ENCODE results near the gene MAPK1IP1L.
"Not testable (repeated sequence)": the region's sequence is repeated elsewhere in the genome, so short reads cannot be mapped to it uniquely, and the experiment has no call there.

MAPK1IP1L gene

GRCh38 chr14:55079961-55080360, 28.5 kb downstream of the MAPK1IP1L start:
- H3K27me3 ChIP-seq (ENCODE audit: control insufficient read depth, insufficient read depth, low read length); H3K4me3 ChIP-seq (ENCODE audit: low read depth, low read length); H3K9ac ChIP-seq (ENCODE audit: low read depth, low read length); H3K4me1 ChIP-seq (ENCODE audit: control insufficient read depth, insufficient read depth, low read length); H3K36me3 ChIP-seq (ENCODE audit: control insufficient read depth, insufficient read depth, low read length); H3K9me3 ChIP-seq (ENCODE audit: control insufficient read depth, insufficient read depth, low read length): not testable (repeated sequence)

- Histone ChIP-seq H3K4me3 (ENCODE audit: low read depth, low read length) (no peak overlapping the region), H3K9me3 (ENCODE audit: control insufficient read depth, insufficient read depth, low read length) (no peaks in the 10 kb centered on the region), H3K36me3 (ENCODE audit: control insufficient read depth, insufficient read depth, low read length) (no peaks in the 10 kb centered on the region), H3K9ac (ENCODE audit: low read depth, low read length) (no peak overlapping the region), H3K4me1 (ENCODE audit: control insufficient read depth, insufficient read depth, low read length) (peaks cover 2% of the 10 kb centered on the region), H3K27me3 (ENCODE audit: control insufficient read depth, insufficient read depth, low read length) (no peaks in the 10 kb centered on the region)
Measured at GRCh38 chr14:55084401-55085059, 33.1 kb downstream of the MAPK1IP1L start.

- Histone ChIP-seq H3K4me1 (ENCODE audit: control insufficient read depth, insufficient read depth, low read length) (peaks cover 2% of the 10 kb centered on the region), H3K9me3 (ENCODE audit: control insufficient read depth, insufficient read depth, low read length) (no peaks in the 10 kb centered on the region), H3K9ac (ENCODE audit: low read depth, low read length) (no peak overlapping the region), H3K4me3 (ENCODE audit: low read depth, low read length) (no peak overlapping the region), H3K36me3 (ENCODE audit: control insufficient read depth, insufficient read depth, low read length) (no peaks in the 10 kb centered on the region), H3K27me3 (ENCODE audit: control insufficient read depth, insufficient read depth, low read length) (no peaks in the 10 kb centered on the region)
Measured at GRCh38 chr14:55085060-55085660, 33.7 kb downstream of the MAPK1IP1L start.

GRCh38 chr14:55086938-55087337, 35.5 kb downstream of the MAPK1IP1L start:
- Histone ChIP-seq H3K36me3 (ENCODE audit: control insufficient read depth, insufficient read depth, low read length) (no peaks in the 10 kb centered on the region), H3K9ac (ENCODE audit: low read depth, low read length) (no peak overlapping the region), H3K4me3 (ENCODE audit: low read depth, low read length) (no peak overlapping the region), H3K9me3 (ENCODE audit: control insufficient read depth, insufficient read depth, low read length) (no peaks in the 10 kb centered on the region), H3K27me3 (ENCODE audit: control insufficient read depth, insufficient read depth, low read length) (no peaks in the 10 kb centered on the region), H3K4me1 (ENCODE audit: control insufficient read depth, insufficient read depth, low read length) (peaks cover 2% of the 10 kb centered on the region)

DNA sequence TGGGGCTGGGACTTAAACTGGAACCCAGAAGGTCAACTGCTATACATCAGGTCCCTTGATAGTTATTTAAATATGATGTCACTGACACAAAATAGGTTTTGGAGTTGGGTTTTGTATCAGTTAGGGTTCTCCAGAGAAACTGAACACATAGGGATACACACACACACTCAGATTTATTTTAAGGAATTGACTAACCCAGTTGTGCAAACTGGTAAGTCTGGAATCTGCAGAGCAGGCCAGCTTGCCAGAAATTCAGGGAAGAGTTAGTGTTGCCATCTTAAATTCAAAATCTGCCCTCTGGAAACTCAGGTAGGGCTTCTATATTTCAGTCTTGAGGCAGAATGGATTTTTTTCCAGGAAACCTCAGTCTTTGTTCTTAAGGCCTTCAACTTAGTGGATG, 36.9 kb downstream of the MAPK1IP1L start:
- Histone ChIP-seq H3K9me3 (ENCODE audit: control insufficient read depth, insufficient read depth, low read length) (no peaks in the 10 kb centered on the region), H3K27me3 (ENCODE audit: control insufficient read depth, insufficient read depth, low read length) (no peaks in the 10 kb centered on the region), H3K4me1 (ENCODE audit: control insufficient read depth, insufficient read depth, low read length) (peaks cover 2% of the 10 kb centered on the region), H3K36me3 (ENCODE audit: control insufficient read depth, insufficient read depth, low read length) (no peaks in the 10 kb centered on the region), H3K9ac (ENCODE audit: low read depth, low read length) (no peak overlapping the region), H3K4me3 (ENCODE audit: low read depth, low read length) (no peak overlapping the region)

- no peak overlapping the region for H3K4me3 ChIP-seq (ENCODE audit: low read depth, low read length)
- H3K9me3 ChIP-seq (ENCODE audit: control insufficient read depth, insufficient read depth, low read length), result no peaks in the 10 kb centered on the region
- no peaks in the 10 kb centered on the region for H3K27me3 ChIP-seq (ENCODE audit: control insufficient read depth, insufficient read depth, low read length)
- H3K36me3 ChIP-seq (ENCODE audit: control insufficient read depth, insufficient read depth, low read length), result no peaks in the 10 kb centered on the region
- no peak overlapping the region for H3K9ac ChIP-seq (ENCODE audit: low read depth, low read length)
- H3K4me1 ChIP-seq (ENCODE audit: control insufficient read depth, insufficient read depth, low read length), result peaks cover 2% of the 10 kb centered on the region
Measured at GRCh38 chr14:55092341-55092740, 40.9 kb downstream of the MAPK1IP1L start.

- Histone ChIP-seq H3K27me3 (ENCODE audit: control insufficient read depth, insufficient read depth, low read length) (no peaks in the 10 kb centered on the region), H3K9ac (ENCODE audit: low read depth, low read length) (no peak overlapping the region), H3K4me3 (ENCODE audit: low read depth, low read length) (no peak overlapping the region), H3K4me1 (ENCODE audit: control insufficient read depth, insufficient read depth, low read length) (no peaks in the 10 kb centered on the region), H3K9me3 (ENCODE audit: control insufficient read depth, insufficient read depth, low read length) (no peaks in the 10 kb centered on the region), H3K36me3 (ENCODE audit: control insufficient read depth, insufficient read depth, low read length) (no peaks in the 10 kb centered on the region)
Measured at GRCh38 chr14:55094292-55095157, 43.1 kb downstream of the MAPK1IP1L start.

DNA sequence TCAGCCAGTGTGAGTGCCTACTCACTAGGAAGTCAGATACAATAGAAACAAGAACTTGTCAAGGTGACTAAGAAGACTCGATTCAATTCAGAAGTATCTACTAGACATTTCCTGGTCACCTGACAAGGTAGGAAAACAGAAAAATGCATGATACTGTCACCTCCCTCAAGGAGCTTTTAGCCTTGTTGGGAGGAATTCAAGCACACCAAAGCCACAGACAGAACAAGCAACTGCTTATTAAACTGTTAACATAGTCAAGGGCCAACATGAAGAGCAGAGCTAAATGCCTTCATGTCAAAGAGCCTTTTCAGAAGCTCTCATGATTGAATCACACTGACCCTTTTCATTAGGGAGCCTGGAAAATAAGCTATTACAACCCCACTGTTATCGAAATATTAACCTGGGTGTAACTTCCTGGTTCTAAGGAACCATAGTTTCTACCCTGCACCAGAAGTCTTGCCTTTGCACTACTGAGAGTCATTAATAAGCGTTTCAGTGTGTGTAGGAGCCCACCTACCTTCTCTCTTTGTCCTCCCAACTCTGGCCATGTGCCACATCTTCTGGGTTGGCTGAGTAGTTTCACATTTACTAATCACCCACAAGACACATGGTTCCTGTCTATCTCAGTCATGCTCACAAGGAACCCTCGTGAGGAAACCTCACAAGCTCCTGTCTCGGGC, 46.6 kb downstream of the MAPK1IP1L start:
- H3K4me3 ChIP-seq (ENCODE audit: low read depth, low read length), result no peak overlapping the region
- no peaks in the 10 kb centered on the region for H3K27me3 ChIP-seq (ENCODE audit: control insufficient read depth, insufficient read depth, low read length)
- H3K4me1 ChIP-seq (ENCODE audit: control insufficient read depth, insufficient read depth, low read length), result peaks cover 11% of the 10 kb centered on the region
- H3K36me3 ChIP-seq (ENCODE audit: control insufficient read depth, insufficient read depth, low read length), result no peaks in the 10 kb centered on the region
- H3K9ac ChIP-seq (ENCODE audit: low read depth, low read length), result no peak overlapping the region
- no peaks in the 10 kb centered on the region for H3K9me3 ChIP-seq (ENCODE audit: control insufficient read depth, insufficient read depth, low read length)

DNA sequence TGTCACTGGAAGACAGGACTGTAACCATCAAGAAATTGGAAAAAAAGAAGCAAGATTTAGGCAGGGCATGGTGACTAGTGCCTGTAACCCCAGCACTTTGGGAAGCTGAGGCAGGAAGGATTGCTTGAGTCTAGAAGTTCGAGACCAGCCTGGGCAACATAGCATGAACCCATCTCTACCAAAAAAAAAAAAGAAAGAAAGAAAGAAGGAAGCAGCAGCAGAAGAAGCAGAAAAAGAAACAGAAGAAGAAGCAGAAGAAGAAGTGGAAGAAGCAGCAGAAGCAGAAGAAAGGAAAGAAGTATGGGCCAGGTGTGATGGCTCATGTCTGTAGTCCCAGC, 47.1 kb downstream of the MAPK1IP1L start:
- Histone ChIP-seq H3K9me3 (ENCODE audit: control insufficient read depth, insufficient read depth, low read length) (no peaks in the 10 kb centered on the region), H3K36me3 (ENCODE audit: control insufficient read depth, insufficient read depth, low read length) (no peaks in the 10 kb centered on the region), H3K4me1 (ENCODE audit: control insufficient read depth, insufficient read depth, low read length) (peaks cover 14% of the 10 kb centered on the region), H3K4me3 (ENCODE audit: low read depth, low read length) (no peak overlapping the region), H3K9ac (ENCODE audit: low read depth, low read length) (no peak overlapping the region), H3K27me3 (ENCODE audit: control insufficient read depth, insufficient read depth, low read length) (no peaks in the 10 kb centered on the region)

GRCh38 chr14:55099756-55100155, 48.3 kb downstream of the MAPK1IP1L start:
- H3K4me1 ChIP-seq (ENCODE audit: control insufficient read depth, insufficient read depth, low read length), result peaks cover 18% of the 10 kb centered on the region
- no peaks in the 10 kb centered on the region for H3K27me3 ChIP-seq (ENCODE audit: control insufficient read depth, insufficient read depth, low read length)
- H3K4me3 ChIP-seq (ENCODE audit: low read depth, low read length), result no peak overlapping the region
- H3K9ac ChIP-seq (ENCODE audit: low read depth, low read length), result no peak overlapping the region
- no peaks in the 10 kb centered on the region for H3K9me3 ChIP-seq (ENCODE audit: control insufficient read depth, insufficient read depth, low read length)
- H3K36me3 ChIP-seq (ENCODE audit: control insufficient read depth, insufficient read depth, low read length), result no peaks in the 10 kb centered on the region

DNA sequence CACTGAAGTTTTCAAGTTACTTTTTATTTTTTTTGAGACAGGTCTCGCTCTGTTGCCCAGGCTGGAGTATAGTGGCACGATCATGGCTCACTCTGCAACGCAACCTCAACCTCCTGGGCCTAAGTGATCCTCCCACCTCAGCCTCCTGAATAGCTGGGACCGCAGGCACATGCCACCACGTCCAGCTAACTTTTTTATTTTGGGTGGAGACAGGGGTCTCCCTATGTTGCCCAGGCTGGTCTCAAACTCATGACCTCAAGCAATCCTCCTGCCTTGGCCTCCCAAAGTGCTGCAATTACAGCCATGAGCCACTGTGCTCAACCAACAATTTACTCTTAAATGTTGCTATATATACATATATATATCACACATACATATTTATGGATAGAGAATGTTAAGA, 50.3 kb downstream of the MAPK1IP1L start:
- H3K9ac ChIP-seq (ENCODE audit: low read depth, low read length), result no peak overlapping the region
- no peaks in the 10 kb centered on the region for H3K36me3 ChIP-seq (ENCODE audit: control insufficient read depth, insufficient read depth, low read length)
- no peaks in the 10 kb centered on the region for H3K27me3 ChIP-seq (ENCODE audit: control insufficient read depth, insufficient read depth, low read length)
- H3K4me1 ChIP-seq (ENCODE audit: control insufficient read depth, insufficient read depth, low read length), result peaks cover 18% of the 10 kb centered on the region
- H3K4me3 ChIP-seq (ENCODE audit: low read depth, low read length), result no peak overlapping the region
- no peaks in the 10 kb centered on the region for H3K9me3 ChIP-seq (ENCODE audit: control insufficient read depth, insufficient read depth, low read length)

Data from iPS-15b (cell line).